ENCODE measurements around the gene PDE5A.
"Not testable (repeated sequence)": the region's sequence is repeated elsewhere in the genome, so short reads cannot be mapped to it uniquely, and the experiment has no call there.

The PDE5A gene

DNA sequence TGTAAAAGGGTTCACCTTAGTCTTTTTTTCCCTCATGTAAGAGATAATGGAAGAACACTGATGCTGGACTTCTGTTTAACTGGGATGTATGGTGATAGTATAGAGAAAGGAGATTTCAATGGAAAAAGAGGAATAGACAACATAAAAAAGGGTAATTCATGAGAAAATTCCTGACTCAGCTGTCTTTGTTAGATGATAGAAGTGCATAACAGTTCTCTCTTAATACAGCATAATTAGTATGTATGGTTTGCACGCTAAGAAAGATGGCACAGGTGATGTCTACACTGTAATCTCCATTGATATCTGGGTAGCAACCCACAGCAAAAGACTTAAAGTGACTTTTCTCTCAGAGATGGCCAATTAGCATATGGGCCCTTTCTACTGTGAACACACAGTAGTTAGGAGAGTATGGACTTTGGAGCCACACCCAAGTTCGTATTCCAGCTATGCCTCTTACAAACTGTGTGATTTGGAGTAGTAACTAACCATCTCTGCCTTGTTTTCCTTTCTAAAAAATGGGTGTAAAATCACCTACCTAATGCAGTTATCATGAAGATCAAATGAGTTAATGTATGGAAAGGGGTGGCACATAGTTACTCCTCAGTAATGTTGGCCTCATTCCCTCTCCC, 149.3 kb downstream of the PDE5A start:
- DNase-seq (ENCODE audit: insufficient read length) (no peak), FAIRE-seq (no peak)
- TF ChIP-seq POLR2A (IDR thresholded peaks at IDR 0.05; ENCODE audit: low read depth, low read length), result no peak
- no peak for TF ChIP-seq POLR2AphosphoS5 (IDR thresholded peaks at IDR 0.05; ENCODE audit: low read depth, low read length)
- TF ChIP-seq TAF1 (IDR thresholded peaks at IDR 0.05; ENCODE audit: borderline replicate concordance, low read depth, low read length), result no peak

DNA sequence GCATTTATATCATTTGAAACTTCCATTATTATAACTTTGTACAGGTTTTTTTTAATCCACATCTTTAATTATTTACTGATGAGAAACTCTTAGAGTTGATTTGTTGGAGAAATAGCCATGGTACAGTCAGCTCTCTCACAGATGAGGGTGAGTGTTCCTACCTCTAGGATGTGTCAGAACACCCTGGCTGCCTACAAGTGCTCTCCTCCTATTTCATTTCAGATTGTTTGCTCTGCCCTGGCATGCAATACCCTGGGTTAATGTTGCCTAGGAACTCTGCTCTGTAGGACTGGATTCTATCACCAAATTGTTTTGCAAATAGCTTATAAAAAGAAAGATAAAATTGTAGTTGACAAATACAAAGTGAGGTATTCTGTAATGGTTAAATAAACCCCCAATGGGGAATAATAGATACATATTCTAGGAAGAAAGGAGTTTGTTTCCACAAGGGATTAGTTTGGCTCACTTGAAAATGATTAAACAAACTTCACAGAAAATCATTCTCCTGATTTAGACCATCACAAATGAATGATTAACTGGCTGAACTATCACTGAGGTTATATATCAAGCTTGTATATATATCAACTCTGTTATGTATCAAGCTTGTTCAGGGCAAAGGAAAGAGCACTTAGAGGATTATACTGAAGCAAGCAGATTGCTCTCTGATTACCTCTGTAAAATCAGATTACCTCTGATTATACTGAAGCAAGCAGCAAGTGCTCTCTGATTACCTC, 150.0 kb downstream of the PDE5A start:
- TF ChIP-seq POLR2A (IDR thresholded peaks at IDR 0.05; ENCODE audit: low read depth, low read length), result no peak
- TF ChIP-seq POLR2AphosphoS5 (IDR thresholded peaks at IDR 0.05; ENCODE audit: low read depth, low read length), result no peak
- TF ChIP-seq TAF1 (IDR thresholded peaks at IDR 0.05; ENCODE audit: borderline replicate concordance, low read depth, low read length), result no peak
- no peak for DNase-seq (ENCODE audit: insufficient read length)
- no peak for FAIRE-seq

DNA sequence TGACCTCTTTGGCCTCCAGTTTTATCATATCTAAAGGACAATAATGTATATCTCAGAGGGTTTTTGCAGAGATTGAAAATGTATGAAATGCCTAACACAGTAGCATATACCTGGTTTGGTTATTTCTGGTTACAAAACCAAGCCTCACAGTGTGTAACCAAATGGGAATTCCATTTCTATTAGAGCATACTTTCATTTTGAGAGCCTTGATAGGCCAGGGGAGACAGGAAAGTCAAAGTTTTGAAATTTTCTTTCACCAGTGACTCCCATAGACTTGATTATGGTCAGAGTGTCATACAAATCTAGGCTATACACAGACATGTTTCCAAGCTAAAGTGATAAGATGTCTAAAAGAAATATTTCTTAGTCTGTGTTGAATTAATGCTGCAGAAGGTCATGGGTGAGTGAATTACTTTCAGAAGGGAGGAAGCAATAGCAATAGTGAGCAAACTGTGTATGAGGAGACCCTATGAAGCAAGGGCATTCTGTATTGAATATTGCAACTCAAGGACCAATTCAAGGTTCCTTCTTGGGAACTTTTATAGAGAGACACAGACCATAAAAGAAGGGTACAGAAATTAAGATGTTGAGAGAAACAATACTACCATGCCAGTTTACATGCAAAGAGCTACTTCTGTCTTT, 151.1 kb downstream of the PDE5A start:
- FAIRE-seq, result no peak
- no peak for TF ChIP-seq TAF1 (IDR thresholded peaks at IDR 0.05; ENCODE audit: borderline replicate concordance, low read depth, low read length)
- TF ChIP-seq POLR2A (IDR thresholded peaks at IDR 0.05; ENCODE audit: low read depth, low read length), result no peak
- TF ChIP-seq POLR2AphosphoS5 (IDR thresholded peaks at IDR 0.05; ENCODE audit: low read depth, low read length), result no peak
- DNase-seq (ENCODE audit: insufficient read length), result no peak

DNA sequence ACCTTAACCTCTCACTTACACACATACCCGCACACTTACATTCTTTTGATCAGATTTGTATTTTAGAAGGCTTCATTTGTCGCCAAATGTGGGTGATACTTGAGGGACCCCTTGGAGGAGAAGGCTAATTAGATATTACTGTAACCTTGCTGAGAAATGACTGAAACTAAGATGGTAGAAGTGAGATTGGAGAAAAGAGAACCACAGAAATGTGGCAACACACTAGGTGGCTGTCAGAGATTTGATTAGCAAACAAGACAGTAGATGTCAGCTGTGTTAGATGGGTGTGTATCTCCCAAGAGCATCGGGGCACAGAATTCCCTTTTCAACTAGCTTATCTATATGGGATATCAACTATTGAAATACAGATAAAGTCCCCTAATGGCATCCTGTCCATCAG, 157.3 kb downstream of the PDE5A start:
- DNase-seq (ENCODE audit: insufficient read length) (no peak), FAIRE-seq (peak; percentile 30)
- TF ChIP-seq POLR2AphosphoS5 (IDR thresholded peaks at IDR 0.05; ENCODE audit: low read depth, low read length), result no peak
- no peak for TF ChIP-seq POLR2A (IDR thresholded peaks at IDR 0.05; ENCODE audit: low read depth, low read length)
- no peak for TF ChIP-seq TAF1 (IDR thresholded peaks at IDR 0.05; ENCODE audit: borderline replicate concordance, low read depth, low read length)

GRCh38 chr4:119470737-119471063, 157.9 kb downstream of the PDE5A start:
- not testable (repeated sequence) for DNase-seq (ENCODE audit: insufficient read length)
- peak; percentile 82 for FAIRE-seq

- DNase-seq (ENCODE audit: insufficient read length), result not testable (repeated sequence)
- peak; percentile 94 for FAIRE-seq
Measured at GRCh38 chr4:119470021-119470736, 158.4 kb downstream of the PDE5A start.

GRCh38 chr4:119469039-119469438, 159.6 kb downstream of the PDE5A start:
- not testable (repeated sequence) for DNase-seq (ENCODE audit: insufficient read length)
- peak; percentile 69 for FAIRE-seq

DNA sequence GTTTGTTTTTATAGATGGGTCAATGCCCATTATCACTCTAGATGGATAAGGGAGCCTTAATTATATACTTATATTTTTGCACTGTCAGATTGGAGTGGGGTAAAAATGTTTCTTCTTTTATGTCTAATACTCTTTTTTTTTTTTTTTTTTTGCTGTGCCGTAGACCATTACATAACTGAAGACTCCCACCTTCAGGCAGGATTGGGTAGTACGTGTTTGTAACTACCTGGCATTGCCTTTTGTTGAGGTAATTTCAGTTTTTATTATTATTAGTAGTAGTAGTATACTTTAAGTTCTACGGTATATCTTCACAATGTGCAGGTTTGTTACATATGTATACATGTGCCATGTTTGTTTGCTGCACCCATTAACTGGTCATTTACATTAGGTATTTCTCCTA, 165.9 kb downstream of the PDE5A start:
- DNase-seq (ENCODE audit: insufficient read length); FAIRE-seq: not testable (repeated sequence)

GRCh38 chr4:119455734-119456133, 172.9 kb downstream of the PDE5A start:
- not testable (repeated sequence) for FAIRE-seq; DNase-seq (ENCODE audit: insufficient read length)

DNA sequence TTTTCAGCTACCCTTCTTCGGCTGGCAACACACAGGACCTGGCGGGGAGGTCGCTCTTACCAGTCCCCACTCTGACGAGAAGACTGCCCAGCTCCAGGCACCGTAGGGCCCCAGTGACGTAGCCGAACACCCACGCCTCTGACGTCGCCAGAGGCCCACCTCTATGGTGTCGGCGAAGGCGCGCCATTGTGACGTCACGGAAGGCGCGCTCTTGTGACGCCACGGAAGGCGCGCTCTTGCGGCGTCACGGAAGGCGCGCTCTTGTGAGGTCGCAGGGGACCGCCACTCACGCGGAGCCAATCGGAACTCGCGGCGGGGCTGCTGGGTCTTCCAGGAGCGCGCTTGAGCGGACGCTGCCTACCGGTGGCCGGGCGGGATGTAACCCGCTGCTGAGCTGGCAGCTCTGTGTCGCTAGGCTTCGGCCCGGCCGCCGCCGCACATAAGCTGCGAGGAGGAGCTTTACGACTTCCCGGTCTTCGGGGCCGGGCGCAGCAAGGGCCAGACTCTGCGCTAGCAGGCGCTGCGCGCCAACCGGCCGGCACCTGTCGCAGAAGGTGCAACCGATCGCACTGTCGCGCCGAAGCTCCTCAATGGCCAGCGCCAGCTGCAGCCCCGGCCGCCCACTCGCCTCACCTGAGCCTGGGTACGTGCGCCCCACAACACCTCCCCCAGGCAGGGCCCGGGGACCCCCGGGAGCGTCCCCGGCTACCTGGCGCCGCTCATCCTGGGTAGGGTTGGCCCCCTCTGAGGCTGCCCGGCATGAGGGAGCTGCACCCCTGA, 173.9 kb downstream of the PDE5A start:
- TF ChIP-seq POLR2A (IDR thresholded peaks at IDR 0.05; ENCODE audit: low read depth, low read length), result peak; percentile 53; the same call in 1 of the 2 replicates
- peak; percentile 72 for DNase-seq (ENCODE audit: insufficient read length)
- not testable (repeated sequence) for FAIRE-seq

DNA sequence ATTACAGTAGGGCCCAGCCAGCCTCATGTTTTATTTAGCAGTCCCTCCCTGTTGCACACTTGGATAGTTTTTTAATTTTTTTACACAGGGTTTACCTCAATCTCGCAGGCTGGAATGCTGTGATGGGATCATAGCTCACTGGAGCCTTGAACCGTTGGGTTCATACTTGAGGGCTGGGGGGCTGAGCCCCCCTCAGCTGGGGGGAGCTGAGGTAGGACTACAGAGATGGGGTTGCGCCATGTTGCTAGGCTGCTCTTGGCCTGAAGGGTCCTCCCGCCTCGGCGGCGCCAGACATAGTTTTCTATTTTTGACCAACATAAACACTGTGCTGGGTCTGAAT, 174.5 kb downstream of the PDE5A start:
- DNase-seq (ENCODE audit: insufficient read length), result peak; percentile 8
- not testable (repeated sequence) for FAIRE-seq

GRCh38 chr4:119453286-119453685, 175.3 kb downstream of the PDE5A start:
- DNase-seq (ENCODE audit: insufficient read length); FAIRE-seq: not testable (repeated sequence)

DNA sequence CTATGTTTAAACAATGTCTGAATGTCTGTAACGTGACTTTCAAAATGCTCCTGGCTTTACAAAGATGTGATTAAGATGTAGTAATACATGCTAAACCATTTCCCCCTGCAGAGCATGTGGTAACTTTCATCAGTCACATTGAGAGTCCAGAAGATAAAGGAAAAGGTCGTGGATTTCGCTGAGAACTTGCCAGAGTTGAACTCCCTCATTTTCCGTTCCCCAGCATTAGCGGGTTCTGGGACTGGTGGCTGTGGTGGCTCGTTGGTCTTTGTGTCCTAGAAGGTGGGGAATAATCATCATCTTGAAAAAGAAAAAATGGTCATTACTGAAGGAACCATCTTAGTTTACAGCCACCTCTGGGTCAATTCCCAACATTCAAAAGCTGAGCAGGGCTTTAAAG, 178.8 kb downstream of the PDE5A start:
- FAIRE-seq; DNase-seq (ENCODE audit: insufficient read length): not testable (repeated sequence)
